ENCODE measurements around the gene DHFR. TPM values are rescaled to one million over a fixed set of nuclear protein-coding genes. Genes with fewer than 3 reads are reported as not detected.

Gene DHFR
- total and polyA plus RNA-seq, 9 of the 15 experiments (the other 6 are each of a cell fraction or from before 2014, with no cell fraction given): 45.6 to 176 (median 97.7) TPM

GRCh38 chr5:80623999-80624398 is 30.8 kb downstream of the DHFR start:
- ATAC-seq (no peak; the same call in 2 of the 3 replicates), DNase-seq (ENCODE audit: extremely low read depth in 1 of 4, low spot score in 3 of 4) (no peak), FAIRE-seq (no peak)
- Histone ChIP-seq H3K27ac (ENCODE audit: extremely low read depth, low read depth, low read length) (no peak overlapping the region), H4K20me1 (replicated peaks; ENCODE audit: control insufficient read depth, insufficient read depth, low read length) (no peaks in the 10 kb centered on the region), H3K9me3 (replicated peaks; ENCODE audit: control insufficient read depth, insufficient read depth, low read depth, low read length) (no peaks in the 10 kb centered on the region), H3K4me1 (replicated peaks in 1 of 2; ENCODE audit: control insufficient read depth in 2 of 2, insufficient read depth in 2 of 2, low read length in 2 of 2) (no peaks in the 10 kb centered on the region), H3K4me3 (no peak overlapping the region), H3K36me3 (ENCODE audit: control insufficient read depth, insufficient read depth, low read length) (peaks cover 3% of the 10 kb centered on the region; the same call in 2 of the 3 replicates), H3K9me1 (ENCODE audit: control insufficient read depth, insufficient read depth, low read length) (no peaks in the 10 kb centered on the region), H3K9ac (ENCODE audit: insufficient read depth in 1 of 2, low read depth in 2 of 2, low read length in 2 of 2) (no peak overlapping the region), H3K4me2 (ENCODE audit: insufficient read depth, low read length) (no peak overlapping the region), H2AFZ (ENCODE audit: low read depth, low read length) (no peak overlapping the region), H3K27me3 (ENCODE audit: control insufficient read depth in 2 of 2, insufficient read depth in 2 of 2, low read length in 2 of 2) (no peaks in the 10 kb centered on the region), H3K79me2 (ENCODE audit: control insufficient read depth, insufficient read depth, low read length) (no peaks in the 10 kb centered on the region)
- intact Hi-C loops (cut with micrococcal nuclease): no loop called here
- POLR2A ChIA-PET: interaction anchor here (0.7 kb wide), 1 partner anchor 18 kb away, joined by 5 read pairs; no protein-coding TSS in a partner anchor
- 70% methylated on average over 4 of the region's 4 CpGs for WGBS (ENCODE audit: insufficient coverage, low coverage, missing lambda C conversion rate)
- no TSS peak for BruUV-seq (replicated peaks)
- in situ Hi-C loops (cut with MboI): no loop called here
- CTCF ChIA-PET (ENCODE audit: low intra/inter-chr PET ratio): no interaction called here
- TF ChIP-seq DMBX1 (CRISPR knock-in tag; IDR thresholded peaks at IDR 0.05; ENCODE audit: borderline replicate concordance) (no peak), ATF6 (CRISPR knock-in tag; IDR thresholded peaks at IDR 0.05) (no peak), TEAD2 (tag; IDR thresholded peaks at IDR 0.05) (no peak), MGA (IDR thresholded peaks at IDR 0.05) (no peak)
